Spleen (tissue), 7 donors: ENCODE measurements around the gene CTAGE8.
"Not testable (repeated sequence)": the region's sequence is repeated elsewhere in the genome, so short reads cannot be mapped to it uniquely, and the experiment has no call there.

Experiments
- CTCF ChIP-seq, 11 experiments: fragments of 200-600 bp in 7 of 11; fragments of 450-650 bp in 4 of 11; sonication (generic) in 4 of 11; IDR thresholded peaks in 8 of 11; conservative IDR thresholded peaks in 3 of 11; 1 replicate in 7 of 11; 2 replicates in 4 of 11; pipeline versions ENCODE4 v1.4.0 to v1.8.0; 2016 to 2021; ENCODE audit warnings: antibody characterized with exemption in 11 of 11, inconsistent platforms in 4 of 11, mild to moderate bottlenecking in 1 of 11
- POLR2A ChIP-seq, 3 donors: fragments of 450-650 bp; IDR thresholded peaks; one replicate each; pipeline ENCODE4 v1.5.1; 2017; ENCODE audit warnings: antibody characterized with exemption in 3 of 3, mild to moderate bottlenecking in 1 of 3
- POLR2AphosphoS5 ChIP-seq, 3 donors: sonication (generic); formaldehyde crosslinking; IDR thresholded peaks; one replicate each; pipeline ENCODE4 v1.5.1; 2017; ENCODE audit warnings: antibody characterized with exemption in 3 of 3
- donor health status: DM: no; HTN: no; CAD: no; lungs with moderate emphysema.
- donor health status: DM: no; HTN: no; CAD: no.
- donor health status: DM: no; HTN: no; CAD: no.

- TF ChIP-seq POLR2A (IDR thresholded peaks at IDR 0.05); CTCF (IDR thresholded peaks at IDR 0.05 in 8 of 11, conservative IDR thresholded peaks at IDR 0.05 in 3 of 11); POLR2AphosphoS5 (IDR thresholded peaks at IDR 0.05): not testable (repeated sequence)
Measured at GRCh38 chr7:144283716-144284115, 14.6 kb upstream of the CTAGE8 start.
